HepG2 (cell line): ENCODE data around the gene NOTUM. TPM values are rescaled to one million over a fixed set of nuclear protein-coding genes. Genes with fewer than 3 reads are reported as not detected.

Experiments used
- BRCA1 ChIP-seq: sonication (generic); formaldehyde crosslinking; IDR thresholded peaks from 2 replicates; pipeline ENCODE4 v1.4.0; 2020; ENCODE audit warnings: missing genetic modification reagents
- BRF2 ChIP-seq: sonication (generic); formaldehyde crosslinking; IDR thresholded peaks from 2 replicates; pipeline ENCODE4 v1.8.1; 2022; ENCODE audit warnings: mild to moderate bottlenecking, missing genetic modification reagents
- NFYC ChIP-seq: IDR thresholded peaks from 2 replicates; pipeline ENCODE4 v1.6.1; 2016; ENCODE audit warnings: missing genetic modification reagents, missing compliant biosample characterization
- SNAPC4 ChIP-seq: sonication (generic); formaldehyde crosslinking; IDR thresholded peaks from 2 replicates; pipeline ENCODE4 v1.4.0; 2020; ENCODE audit warnings: mild to moderate bottlenecking, missing genetic modification reagents
- THAP11 ChIP-seq: IDR thresholded peaks from 2 replicates; pipeline ENCODE4 v1.6.1; 2016; ENCODE audit warnings: missing biosample characterization, missing genetic modification reagents
- ZFP36 ChIP-seq: fragments of 150-350 bp; IDR thresholded peaks from 2 replicates; pipeline ENCODE4 v1.6.1; 2018; ENCODE audit warnings: borderline replicate concordance, low read length, low read depth; ENCODE audit not compliant: partially characterized antibody
- ZKSCAN8 ChIP-seq: IDR thresholded peaks from 2 replicates; pipeline ENCODE4 v1.6.1; 2016; ENCODE audit warnings: borderline replicate concordance, missing genetic modification reagents, missing compliant biosample characterization
- ZNF232 ChIP-seq: sonication (generic); formaldehyde crosslinking; IDR thresholded peaks from 2 replicates; pipeline ENCODE4 v1.4.0; 2020; ENCODE audit warnings: missing genetic modification reagents, borderline replicate concordance
- ZNF543 ChIP-seq: sonication (generic); formaldehyde crosslinking; IDR thresholded peaks from 2 replicates; pipeline ENCODE4 v1.4.0; 2020; ENCODE audit warnings: mild to moderate bottlenecking, missing genetic modification reagents
- ZNF609 ChIP-seq: sonication (generic); formaldehyde crosslinking; IDR thresholded peaks from 2 replicates; pipeline ENCODE4 v1.4.0; 2020; ENCODE audit warnings: mild to moderate bottlenecking, missing genetic modification reagents, borderline replicate concordance
- ZNF614 ChIP-seq: IDR thresholded peaks from 2 replicates; pipeline ENCODE4 v1.6.1; 2018; ENCODE audit warnings: missing biosample characterization, missing genetic modification reagents, inconsistent platforms, borderline replicate concordance
- ZNF644 ChIP-seq: IDR thresholded peaks from 2 replicates; pipeline ENCODE4 v1.6.1; 2016; ENCODE audit warnings: low read depth
- polyA plus RNA-seq, 8 experiments: library from polyadenylated mRNA; depleted of rRNA in 3 of 8; stranded (reverse) in 7 of 8; unstranded in 1 of 8; fragments of >200 nt; fragmentation: Illumina TruSeq in 4 of 8; extraction: Trizol in 4 of 8; gene quantifications; 2 replicates each; pipeline versions ENCODE4 v1.2.1 to v1.2.3, GENCODE V29; 2011 to 2016; ENCODE audit warnings: low read depth in 4 of 8, missing spikeins in 1 of 8, mixed read lengths in 1 of 8; ENCODE audit not compliant: insufficient read depth in 1 of 8
- total RNA-seq, 5 experiments: library from RNA; depleted of rRNA; stranded (reverse); fragments of >200 nt; fragmentation: Illumina TruSeq; extraction: Trizol; gene quantifications; 2 replicates each; pipeline ENCODE4 v1.2.3, GENCODE V29; 2016; ENCODE audit warnings: low read depth in 1 of 5

The NOTUM gene
- total and polyA plus RNA-seq, 2 of the 13 experiments (the other 11 are each of a cell fraction or from before 2014, with no cell fraction given) = 150 to 160 TPM

GRCh38 chr17:81909966-81910839 is 50.8 kb downstream of the NOTUM start (continued):
- TF ChIP-seq ZNF609 (CRISPR knock-in tag) = peak; percentile 79; the same call in 1 of the 2 replicates
- peak; percentile 46; the same call in 1 of the 2 replicates for TF ChIP-seq ZNF644 (CRISPR knock-in tag)
- 0 out of 2 replicates have a peak, but pooled peaks have one; percentile 31 for TF ChIP-seq BRCA1 (CRISPR knock-in tag)
- TF ChIP-seq ZKSCAN8 (CRISPR knock-in tag) = peak; percentile 47; the same call in 1 of the 2 replicates
- peak; percentile 54 for TF ChIP-seq BRF2
- TF ChIP-seq ZFP36 = no peak
- peak; percentile 49; the same call in 1 of the 2 replicates for TF ChIP-seq ZNF543 (CRISPR knock-in tag)
- peak; percentile 83 for TF ChIP-seq THAP11 (CRISPR knock-in tag)
- peak; percentile 93 for TF ChIP-seq ZNF232 (CRISPR knock-in tag)
- peak; percentile 76; the same call in 1 of the 2 replicates for TF ChIP-seq SNAPC4
- TF ChIP-seq ZNF614 (CRISPR knock-in tag) = peak; percentile 66; the same call in 1 of the 2 replicates
- no peak for TF ChIP-seq NFYC (CRISPR knock-in tag)
